Ramos (cell line): ENCODE results near the gene UNC45B.
"Not testable (repeated sequence)": the region's sequence is repeated elsewhere in the genome, so short reads cannot be mapped to it uniquely, and the experiment has no call there.

Experiments used
- in situ Hi-C: fragments of 300-500 bp; cut with MboI; formaldehyde crosslinking; loops from one replicate; pipeline ENCODE4 v1.14.3; 2022; ENCODE audit warnings: low sequenced_read_pairs; ENCODE audit not compliant: unreplicated experiment

The UNC45B gene

DNA sequence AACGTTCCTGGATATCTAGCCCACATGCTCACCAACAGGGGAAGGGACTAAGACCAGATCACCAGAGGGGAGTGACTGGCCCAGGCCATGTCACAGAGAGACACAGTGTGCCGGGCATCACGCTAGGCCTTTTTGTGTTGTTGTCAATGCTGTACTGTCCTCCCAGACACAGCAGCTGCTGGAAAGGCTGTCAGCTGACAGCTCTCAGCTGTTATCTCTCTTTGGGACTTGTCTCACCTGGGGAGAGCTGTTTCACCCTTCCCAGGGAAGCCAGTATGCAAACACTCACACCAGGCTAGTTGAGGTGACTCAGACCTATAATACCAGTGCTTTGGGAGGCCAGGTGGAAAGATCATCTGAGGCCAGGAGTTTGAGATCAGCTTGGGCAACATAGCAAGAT is 19.4 kb downstream of the UNC45B start:
- in situ Hi-C loops = loop anchor here (10.0 kb wide), 1 partner anchor 368 kb away; the partner anchor contains the start of gene SLFN12L

DNA sequence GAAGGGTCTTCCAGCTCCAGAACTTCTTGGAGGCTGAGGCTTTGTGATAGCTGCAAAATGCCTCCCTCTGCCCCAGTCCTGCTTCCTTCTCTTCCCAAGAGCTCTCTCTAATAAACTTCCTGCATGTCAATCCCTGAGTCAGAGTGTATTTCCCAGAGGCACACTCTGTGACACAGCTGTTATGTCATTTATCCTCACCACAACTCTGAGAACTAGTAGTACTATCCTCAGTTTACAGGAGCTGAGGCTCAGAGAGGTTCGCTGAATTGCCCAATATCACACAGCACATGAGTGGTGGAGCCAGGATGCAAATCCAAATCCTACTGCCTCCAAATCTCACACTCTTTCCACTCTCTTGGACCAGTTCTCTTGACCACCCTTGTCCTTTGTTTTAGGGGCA is 20.0 kb downstream of the UNC45B start:
- in situ Hi-C loops = loop anchor here (10.0 kb wide), 1 partner anchor 367 kb away; the partner anchor contains the start of gene SLFN12L

DNA sequence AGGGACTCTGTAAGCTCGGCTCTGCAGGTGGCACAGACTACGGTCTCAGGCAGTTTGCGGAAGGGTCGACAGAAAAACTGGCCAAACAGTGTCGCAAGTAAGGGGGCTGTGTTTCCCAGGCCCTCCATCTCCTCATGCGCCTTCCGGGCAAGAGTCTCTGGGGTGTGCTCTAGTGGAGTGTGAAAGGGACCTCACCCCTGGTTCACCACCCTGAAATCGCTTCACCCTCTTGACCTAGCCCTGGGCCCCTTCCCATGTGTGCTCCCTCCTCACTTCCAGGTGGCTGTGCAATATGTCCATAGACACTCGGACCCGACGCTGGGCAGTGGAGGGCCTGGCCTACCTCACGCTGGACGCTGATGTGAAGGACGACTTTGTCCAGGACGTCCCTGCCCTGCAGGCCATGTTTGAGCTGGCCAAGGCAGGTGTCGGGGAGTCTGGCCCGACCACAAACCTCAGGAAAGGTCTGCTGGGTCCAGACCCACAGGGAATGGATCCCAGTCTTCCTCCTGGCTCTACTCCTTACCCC is 22.3 kb downstream of the UNC45B start:
- in situ Hi-C loops = loop anchor here (10.0 kb wide), 1 partner anchor 365 kb away; the partner anchor contains the start of gene SLFN12L

DNA sequence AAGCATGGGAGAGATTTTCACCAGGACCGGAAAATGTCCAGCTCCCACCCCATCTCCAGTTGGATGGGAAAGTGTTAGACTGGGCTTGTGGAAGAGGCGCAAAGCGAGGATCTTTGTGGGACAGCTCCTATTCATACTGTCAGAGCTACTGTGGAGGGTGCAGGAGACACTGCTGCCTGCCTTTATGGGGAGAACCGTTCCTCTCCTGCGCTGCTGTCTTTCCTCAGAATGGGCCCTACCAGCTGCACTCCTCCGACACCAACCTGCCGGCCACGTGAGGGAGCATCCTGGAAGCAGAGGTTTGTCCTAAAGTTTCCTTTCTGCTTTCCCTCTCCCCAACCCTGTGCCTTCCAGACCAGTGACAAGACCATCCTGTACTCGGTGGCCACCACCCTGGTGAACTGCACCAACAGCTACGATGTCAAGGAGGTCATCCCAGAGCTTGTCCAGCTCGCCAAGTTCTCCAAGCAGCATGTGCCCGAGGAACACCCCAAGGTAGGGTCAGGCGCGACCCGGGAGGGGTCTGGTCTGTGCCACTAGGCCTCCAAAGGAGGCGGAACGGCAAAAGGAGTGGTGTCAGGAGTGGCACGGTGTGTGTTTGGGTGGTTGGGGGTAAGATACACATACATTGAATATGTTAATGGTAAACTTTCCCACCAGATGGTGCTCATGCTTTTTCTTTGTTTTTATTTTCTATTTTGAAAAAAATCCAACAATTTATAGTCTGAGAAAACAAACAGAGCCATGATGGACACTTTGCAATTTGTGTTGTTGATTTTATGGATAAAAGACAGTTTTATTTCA is 23.6 kb downstream of the UNC45B start:
- in situ Hi-C loops = no loop called here

DNA sequence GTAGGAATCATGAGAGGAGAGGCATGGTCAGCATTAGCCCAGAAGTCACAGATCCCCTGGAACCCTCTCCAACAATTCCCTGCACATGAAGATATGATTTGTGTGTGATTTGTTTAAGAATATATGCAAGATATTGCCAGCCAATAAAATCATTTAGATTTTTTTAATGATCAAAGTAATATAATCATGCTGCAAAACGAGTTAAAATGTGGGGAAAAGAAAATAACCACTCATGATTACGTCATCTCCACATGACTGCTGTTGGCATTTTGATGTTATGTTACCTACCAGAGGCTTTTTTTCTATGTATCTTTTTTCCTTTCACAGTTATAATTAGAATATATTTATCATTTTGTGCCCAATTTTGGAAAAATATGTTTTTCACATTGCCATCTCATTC is 24.2 kb downstream of the UNC45B start:
- in situ Hi-C loops = no loop called here

DNA sequence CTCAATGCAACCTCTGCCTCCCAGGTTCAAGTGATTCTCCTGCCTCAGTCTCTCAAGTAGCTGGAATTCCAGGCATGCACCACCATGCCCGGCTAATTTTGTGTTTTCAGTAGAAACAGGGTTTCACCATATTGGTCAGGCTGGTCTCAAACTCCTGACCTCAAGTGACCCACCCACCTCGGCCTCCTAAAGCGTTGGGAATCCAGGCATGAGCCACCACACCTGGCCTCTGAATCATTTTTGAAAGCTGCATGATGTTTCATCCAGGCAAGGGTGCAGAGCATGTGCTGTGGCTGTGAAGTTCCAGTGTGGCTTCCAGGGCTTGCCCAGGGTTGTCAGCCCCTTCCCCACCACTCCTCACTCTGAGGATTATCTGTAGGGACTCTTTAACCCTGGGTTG is 24.7 kb downstream of the UNC45B start:
- in situ Hi-C loops = not testable (repeated sequence)

DNA sequence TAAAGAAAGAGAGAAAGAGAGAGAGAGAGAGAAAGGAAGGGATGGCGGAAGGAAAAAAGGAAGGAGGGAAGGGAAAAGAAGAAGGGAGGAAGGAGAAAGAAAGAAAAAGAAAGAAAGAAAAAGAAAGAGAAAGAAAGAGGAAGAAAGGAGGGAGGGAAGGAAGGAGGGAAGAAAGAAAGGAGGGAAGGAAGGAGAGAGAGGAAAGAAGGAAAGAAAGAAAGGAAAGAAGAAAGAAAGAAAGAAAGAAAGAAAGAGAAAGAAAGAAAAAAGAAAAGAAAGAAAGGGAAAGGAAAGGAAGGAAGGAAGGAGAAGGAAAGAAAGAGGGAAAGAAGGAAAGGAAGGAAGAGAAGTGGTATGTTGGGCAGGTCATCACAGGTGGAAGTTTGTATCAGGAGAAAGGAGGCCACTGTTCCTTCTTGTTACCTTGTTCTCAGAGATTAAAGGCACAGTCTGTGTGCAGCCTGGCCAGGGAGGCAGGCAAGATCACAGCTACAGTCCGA is 27.3 kb downstream of the UNC45B start:
- in situ Hi-C loops = no loop called here

DNA sequence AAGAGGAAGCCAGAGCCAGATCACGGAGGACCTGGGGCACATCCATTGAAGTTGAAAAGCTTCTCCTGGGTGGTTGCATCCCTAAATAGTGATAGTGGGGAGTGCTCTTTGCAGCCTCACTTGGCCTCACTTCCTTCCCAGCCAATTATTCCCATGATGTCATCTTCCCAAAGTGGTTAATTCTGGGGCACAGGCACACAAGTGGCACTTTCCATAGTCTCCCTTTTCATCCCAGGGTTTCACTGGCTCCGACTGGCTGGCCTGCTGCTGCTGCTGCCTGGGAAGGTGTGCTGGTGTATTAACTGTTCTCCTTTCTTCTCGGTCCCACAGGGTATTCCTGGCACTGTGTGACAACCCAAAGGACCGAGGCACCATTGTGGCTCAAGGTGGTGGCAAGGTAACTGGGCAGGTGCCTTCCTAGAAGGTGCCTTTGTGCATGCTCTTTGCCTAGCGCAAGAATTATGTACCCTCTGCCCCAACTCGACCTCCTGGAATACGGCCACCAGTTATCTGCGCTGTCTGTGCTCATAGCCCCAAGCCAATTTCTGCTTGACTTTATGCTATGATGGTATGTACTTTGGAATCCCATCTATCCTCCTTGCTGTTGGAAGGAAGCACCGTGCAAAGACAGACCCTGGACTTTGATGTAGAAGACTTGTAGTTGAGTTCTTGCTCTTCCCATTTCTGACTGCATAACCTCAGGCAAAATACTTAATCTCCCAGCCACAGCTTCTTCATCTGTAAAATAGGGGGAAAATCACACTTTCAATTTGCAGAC is 28.2 kb downstream of the UNC45B start:
- in situ Hi-C loops = no loop called here

DNA sequence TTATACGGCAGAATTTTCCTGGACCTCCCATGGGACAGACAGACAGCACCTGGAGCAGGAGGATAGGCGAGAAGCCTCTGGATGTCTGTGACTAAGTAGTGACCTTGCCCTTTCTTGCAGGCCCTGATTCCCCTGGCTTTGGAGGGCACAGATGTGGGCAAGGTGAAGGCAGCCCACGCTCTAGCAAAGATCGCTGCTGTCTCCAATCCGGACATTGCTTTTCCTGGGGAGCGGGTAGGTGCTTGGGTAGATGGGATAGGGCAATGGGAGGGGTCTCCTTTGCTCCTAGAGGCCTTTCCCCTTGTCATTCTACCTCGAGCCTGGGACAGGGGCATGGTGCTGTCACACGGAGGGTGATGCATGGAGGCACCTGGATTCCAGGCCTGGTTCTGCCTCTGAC is 29.3 kb downstream of the UNC45B start:
- in situ Hi-C loops = no loop called here

DNA sequence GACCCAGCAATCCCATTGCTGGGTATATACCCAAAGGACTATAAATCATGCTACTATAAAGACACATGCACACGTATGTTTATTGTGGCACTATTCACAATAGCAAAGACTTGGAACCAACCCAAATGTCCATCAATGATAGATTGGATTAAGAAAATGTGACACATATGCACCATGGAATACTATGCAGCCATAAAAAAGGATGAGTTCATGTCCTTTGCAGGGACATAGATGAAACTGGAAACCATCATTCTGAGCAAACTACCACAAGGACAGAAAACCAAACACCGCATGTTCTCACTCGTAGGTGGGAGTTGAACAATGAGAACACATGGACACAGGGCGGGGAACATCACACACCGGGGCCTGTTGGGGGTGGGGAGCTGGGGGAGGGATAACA is 31.8 kb downstream of the UNC45B start:
- in situ Hi-C loops = not testable (repeated sequence)

DNA sequence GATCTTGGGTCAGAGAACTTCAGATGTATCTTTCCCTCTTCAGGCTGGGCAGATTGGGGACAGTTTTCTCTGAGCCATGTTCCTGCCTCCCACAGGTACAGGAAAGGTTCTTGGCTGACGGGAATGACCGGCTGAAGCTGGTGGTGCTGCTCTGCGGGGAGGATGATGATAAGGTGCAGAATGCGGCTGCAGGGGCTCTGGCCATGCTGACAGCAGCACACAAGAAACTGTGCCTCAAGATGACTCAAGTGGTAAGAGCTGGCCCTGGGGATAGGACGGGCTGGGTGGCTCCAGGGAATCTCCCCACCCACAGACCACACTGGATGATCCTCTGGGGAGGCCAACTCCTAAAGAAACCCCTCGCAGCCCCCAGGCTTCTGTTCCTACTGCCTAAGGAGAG is 35.7 kb downstream of the UNC45B start:
- in situ Hi-C loops = no loop called here

DNA sequence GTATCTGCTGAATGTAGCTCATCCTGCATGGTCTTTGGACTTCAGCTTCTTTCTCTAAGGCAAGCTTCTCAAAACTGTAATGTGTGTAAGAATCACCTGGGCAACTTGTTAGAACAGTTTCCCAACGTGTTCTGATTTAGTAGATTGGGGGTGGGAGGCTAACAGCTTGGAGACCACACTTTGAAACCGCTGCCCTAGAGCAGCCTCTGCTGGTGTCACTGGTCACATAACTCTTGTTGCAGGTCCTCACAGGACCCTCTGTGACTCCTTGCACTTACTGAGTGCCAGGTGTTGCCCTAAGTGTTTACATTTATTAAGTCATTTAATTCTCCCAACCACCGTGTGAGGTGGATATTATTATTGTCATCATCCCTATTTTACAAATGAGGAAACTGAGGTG is 36.7 kb downstream of the UNC45B start:
- in situ Hi-C loops = no loop called here

DNA sequence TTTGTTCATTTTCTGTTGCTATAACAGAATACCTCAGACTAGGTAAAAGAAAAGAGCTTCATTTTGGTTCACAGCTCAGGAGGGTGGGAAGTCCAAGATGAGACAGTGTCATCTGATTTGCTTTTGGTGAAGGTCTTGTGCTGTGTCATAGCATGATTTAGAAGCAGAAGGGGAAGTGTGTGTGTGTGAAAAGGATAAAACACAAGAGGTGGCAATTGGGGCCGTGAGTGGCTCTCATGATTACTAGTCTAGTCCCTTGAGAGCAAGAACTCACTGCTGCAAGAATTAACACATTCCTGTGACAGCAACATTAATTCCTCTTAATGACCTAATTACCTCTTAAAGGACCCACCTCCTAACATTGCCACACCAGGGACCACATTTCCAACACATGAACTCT is 38.2 kb downstream of the UNC45B start:
- in situ Hi-C loops = no loop called here

DNA sequence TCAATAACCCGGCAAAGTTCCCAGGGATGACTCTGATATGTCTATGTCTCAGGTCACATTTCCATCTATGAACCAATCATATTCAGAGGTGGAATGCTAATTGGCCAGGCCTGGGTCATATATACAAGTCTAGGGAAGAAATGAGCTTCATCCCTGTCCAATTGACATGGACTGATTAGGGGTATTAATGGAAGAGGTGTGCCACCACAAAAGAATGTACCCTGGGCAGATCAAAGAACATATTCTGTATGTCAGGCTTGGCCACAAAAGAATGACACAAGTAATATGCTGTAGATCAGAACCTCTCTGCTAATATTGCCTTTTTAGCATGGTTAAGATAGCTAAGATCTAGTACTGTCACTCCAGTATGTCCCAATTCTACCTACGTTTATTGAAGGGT is 39.9 kb downstream of the UNC45B start:
- in situ Hi-C loops = no loop called here

DNA sequence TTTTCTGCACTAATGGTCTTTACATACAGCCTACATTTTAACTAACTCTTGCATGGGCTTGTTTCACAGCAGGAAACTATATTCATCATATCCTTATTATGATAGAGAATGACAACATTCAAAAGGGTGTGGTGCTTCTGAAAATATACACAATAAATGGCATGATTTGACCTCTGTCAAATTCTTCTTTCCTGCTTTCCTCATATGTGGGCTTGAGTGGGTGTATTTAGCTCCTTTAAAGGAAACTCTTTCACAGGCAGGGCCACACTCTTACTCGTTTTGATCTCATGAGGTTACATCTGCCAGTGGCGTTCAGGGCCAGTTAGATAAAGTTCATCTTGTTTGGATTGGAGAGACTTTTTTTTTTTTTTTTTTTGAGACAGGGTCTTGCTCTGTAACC is 40.5 kb downstream of the UNC45B start:
- in situ Hi-C loops = no loop called here

DNA sequence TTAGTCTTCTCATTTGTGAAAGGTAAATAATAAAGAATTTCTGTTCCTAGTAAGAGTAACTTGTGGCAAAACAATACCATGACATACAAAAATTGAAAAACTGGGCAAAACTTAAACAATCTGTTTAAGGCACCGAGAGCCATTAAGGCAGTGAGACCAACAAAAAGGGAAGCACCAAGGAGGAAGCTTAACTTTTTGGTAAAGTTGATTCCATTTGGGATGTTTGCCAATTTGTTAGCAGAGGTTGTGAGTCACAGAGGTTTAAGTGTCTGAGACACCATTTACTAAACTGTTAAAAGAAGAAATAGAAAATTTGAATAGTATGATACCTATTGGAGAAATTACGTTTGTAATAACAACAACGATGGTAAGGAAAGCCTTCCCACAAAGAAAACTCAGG is 41.7 kb downstream of the UNC45B start:
- in situ Hi-C loops = no loop called here

DNA sequence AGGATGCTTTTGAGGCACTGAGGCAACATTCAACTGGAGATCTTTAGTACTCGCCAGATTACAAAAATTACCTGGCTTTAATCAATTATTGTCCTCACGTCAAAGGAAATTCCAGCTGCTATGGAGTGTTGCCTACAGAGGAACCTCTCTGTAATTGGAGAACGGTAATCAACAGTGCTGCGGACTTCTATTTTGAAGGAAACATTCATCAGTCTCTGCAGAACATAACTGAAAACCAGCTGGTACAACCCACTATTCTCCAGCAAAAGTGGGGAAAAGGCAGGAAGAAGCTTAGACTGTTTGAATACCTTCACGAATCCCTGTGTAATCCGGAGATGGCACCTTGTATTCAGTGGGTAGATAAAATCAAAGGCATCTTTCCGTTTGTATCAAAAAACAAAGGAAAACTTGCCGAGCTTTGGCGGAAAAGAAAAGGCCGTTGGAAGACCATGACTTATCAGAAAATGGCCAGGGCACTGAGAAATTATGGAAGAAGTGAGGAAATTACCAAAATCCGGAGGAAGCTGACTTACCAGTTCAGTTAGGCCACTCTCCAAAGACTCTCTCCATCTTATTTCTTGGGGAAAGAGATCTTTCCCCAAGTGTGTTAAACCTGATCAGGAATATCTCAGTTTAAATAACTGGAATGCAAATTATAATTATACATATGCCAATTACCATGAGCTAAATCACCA is 43.5 kb downstream of the UNC45B start:
- in situ Hi-C loops = no loop called here

DNA sequence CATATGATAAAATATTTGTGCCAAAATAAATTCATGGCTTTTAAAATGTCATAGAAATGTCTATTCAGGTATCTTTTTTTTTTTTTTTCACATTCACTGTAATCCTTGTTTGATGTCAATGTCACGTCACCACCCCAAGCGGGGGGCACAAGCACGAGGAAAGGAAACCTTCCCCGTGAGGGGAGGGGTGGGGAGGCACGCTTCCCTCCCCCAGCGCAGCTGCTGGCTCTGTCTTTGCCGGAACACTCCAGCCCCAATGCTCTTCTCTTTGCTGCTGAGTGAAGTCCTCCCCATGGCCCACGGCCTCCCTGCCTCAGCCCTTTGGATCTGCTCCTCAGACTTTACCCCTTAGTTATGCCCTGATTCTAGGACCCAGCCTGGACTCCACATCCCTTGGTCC is 45.1 kb downstream of the UNC45B start:
- in situ Hi-C loops = no loop called here

DNA sequence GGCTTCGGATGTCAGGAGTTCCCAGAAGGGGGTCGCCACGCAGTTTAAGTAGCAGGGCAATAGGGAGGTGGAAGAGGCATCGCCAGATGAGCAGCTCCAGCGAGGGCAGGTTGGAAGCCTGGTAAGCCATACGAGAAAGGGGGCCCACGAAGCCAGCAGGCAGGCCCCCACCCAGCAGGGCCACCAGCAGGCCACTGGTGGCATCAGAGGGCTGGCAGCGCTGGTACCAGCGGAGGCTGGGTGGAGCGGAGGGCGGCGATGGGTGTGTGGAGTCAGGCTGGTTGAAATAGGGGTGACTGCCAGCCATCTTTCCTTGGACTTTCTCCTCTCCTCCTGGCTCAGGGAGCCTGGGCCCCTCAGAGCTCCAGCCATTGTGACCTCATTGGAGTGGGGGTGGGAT is 46.4 kb downstream of the UNC45B start, which contains the start of gene SLC35G3:
Gene SLC35G3 (minus strand): TSS at position 393 of the 400 bp plus-strand sequence. CDS start 86 bp downstream, at position 307.
- in situ Hi-C loops = not testable (repeated sequence)

DNA sequence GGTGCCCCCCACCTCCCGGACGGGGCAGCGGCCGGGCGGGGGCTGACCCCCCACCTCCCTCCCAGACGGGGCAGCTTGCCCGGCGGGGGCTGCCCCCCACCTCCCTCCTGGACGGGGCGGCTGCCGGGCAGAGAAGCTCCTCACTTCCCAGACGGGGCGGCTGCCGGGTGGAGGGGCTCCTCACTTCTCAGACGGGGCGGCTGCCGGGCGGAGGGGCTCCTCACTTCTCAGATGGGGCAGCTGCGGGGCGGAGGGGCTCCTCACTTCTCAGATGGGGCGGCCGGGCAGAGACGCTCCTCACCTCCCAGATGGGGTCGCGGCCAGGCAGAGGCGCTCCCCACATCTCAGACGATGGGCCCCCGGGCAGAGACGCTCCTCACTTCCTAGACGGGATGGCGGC is 47.4 kb downstream of the UNC45B start:
- in situ Hi-C loops = not testable (repeated sequence)
